HG03095 (cell line): Measurements from ENCODE around the gene OSBPL9.
"Not testable (repeated sequence)": the region's sequence is repeated elsewhere in the genome, so short reads cannot be mapped to it uniquely, and the experiment has no call there.

ENCODE experiments used
- ATAC-seq: cut with Tn5 transposase; IDR thresholded peaks from one replicate; pipeline ENCODE4 v1.9.1; 2021; ENCODE audit warnings: moderate library complexity; ENCODE audit not compliant: unreplicated experiment

The OSBPL9 gene

DNA sequence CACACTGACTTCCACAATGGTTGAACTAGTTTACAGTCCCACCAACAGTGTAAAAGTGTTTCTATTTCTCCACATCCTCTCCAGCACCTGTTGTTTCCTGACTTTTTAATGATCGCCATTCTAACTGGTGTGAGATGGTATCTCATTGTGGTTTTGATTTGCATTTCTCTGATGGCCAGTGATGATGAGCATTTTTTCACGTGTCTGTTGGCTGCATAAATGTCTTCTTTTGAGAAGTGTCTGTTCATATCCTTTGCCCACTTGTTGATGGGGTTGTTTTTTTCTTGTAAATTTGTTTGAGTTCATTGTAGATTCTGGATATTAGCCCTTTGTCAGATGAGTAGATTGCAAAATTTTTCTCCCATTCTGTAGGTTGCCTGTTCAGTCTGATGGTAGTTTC is 85.3 kb downstream of the OSBPL9 start:
- not testable (repeated sequence) for ATAC-seq

DNA sequence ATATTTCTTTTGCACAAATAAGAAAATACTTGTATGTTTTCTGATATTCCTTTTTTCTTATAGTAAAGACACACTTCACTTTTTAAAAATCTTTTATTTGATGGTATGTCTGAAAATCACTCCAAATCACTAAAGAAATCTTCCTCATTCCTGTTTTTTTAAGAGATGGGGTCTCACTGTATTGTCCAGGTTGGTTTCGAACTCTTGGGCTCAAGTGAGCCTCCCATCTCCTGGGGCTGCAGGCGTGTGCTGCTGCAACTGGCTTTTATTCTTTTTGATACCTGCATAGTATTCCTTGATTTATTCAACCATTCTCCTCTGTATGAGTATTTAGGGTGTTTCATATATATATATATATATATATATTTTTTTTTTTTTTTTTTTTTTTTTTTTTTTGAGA is 88.1 kb downstream of the OSBPL9 start:
- no peak for ATAC-seq

DNA sequence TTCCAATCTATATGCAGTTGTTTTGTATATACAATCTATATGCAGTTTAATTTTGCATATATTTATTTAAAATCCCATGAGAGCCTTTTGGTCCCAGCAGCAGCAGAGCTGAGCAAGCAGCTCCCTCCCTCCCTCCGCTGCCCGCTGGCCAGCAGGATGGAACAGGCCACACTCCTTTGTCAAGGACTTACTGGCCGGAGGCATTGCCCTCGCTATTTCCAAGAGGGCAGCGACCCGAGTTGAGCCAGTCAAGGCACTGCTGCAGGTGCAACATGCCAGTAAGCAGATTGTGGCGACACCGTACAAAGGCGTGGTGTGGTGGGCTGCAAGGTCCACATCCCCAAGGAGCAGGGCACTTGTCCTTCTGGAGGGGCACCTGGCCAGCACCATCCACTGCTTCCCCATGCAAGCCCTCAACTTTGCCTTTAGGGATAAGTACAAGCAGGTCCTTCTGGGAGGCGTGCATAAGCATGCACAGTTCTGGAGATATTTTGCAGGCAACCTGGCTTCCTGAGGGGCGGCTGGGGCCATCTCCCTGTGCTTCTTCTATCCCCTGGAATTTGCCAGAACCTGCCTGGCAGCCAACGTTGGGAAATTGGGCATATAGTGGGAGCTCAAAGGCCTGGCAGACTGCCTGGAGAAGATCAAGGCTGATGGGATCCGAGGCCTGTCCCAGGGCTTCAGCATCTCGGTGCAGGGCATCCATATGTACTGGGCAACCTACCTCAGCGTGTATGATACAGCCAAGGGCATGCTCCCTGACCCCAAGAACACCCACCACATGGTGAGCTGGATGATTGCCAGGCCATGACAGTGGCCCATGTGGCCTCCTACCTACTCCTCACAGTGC is 92.2 kb downstream of the OSBPL9 start:
- ATAC-seq: no peak

DNA sequence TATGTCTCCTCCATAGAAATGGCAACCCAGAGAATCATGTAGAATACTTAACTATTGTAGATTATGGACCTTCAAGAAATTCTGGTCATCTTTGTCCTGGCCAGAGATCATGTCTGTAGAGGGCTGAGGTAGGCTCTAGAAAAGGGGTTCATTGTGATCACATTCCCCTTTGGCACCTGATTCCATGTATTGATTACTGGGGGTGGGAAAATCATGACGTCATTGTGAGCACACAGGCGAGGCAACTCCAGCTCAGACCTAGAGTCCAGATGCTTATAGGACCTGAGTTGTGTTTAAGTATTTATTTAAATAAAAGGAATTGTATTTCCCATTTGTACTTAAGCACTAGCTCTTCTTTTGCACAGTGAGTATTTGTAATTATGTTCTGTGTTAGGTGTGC is 93.1 kb downstream of the OSBPL9 start:
- no peak for ATAC-seq

DNA sequence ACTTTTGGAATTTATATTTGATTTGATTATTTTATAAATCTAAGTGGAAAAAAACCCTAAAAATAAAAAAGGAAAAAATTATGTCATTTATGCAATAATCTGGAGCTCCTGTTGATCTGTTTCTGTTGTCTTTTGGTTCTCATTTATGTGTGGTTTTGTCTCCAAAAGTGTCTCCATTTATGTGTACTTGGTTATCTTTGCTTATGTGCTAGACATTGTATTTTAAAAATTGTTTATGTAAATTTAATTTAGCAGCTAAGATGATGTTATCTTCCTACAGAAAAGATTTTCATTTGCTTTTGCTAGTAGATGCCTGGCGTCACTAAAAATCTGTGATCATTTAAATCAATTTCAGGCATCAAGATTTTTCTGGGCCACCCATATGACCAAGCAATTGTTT is 95.7 kb downstream of the OSBPL9 start:
- ATAC-seq: no peak

DNA sequence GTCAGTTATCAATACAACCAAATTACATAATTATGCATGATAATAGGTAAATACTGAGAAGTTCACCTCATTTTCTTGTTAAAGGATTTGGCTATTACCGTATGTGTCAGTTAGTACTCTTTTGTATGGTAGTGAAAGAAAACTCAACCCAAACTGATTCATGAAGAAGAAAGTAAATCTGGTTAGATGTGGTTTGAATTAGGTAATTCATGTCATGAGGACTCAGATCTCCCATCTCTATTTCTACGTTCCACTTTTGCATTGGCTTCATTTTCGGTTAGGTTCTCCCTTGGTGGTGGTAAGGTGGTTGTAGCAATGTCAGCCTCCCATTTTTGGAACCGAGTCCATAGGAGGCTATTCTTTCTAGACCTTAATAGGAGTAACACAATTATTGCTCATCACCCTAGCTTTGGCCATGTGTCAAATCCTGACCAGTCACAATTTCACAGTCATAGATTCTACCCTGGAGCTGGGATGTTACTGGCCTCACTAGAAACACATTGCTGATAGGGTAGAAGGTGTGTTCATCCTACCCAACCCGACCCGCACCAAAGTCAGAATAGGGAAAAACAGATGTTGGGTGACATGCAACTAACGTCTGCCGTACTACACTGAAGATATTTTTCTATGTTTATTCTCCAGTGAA is 97.6 kb downstream of the OSBPL9 start:
- ATAC-seq: no peak

DNA sequence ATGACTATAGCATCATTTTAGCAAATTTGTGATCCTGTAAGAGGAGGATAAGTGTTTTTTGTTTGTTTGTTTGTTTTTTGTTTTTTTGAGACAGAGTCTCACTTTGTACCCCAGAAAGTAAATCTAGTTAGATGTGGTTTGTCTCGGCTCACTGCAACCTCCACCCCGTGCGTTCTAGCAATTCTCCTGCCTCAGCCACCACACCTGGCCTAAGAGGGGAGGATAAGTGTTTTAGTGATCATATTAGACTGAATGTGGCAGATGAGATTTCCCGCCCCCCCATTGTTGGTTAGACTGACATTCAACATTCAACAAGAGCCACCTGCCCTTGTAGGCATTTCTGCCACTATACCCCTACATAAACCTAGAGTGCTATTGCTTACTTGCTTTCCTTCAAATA is 98.5 kb downstream of the OSBPL9 start:
- no peak for ATAC-seq

DNA sequence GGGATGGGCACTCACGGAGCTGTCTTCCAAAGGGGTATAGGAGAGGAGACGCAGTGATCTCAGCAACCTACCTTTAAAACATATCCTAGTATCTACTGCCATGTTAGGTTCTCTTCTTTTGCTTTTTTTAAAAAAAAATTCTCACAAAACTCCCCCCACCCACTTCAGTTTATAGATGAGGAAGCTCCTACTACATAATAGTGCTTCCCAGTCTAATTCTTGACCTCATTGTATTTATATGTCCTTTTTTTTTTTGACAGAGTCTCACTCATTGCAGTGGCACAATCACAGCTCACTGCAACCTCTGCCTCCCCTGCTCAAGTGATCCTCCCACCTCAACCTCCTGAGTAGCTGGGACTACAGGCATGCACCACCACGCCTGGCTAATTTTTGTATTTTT is 99.9 kb downstream of the OSBPL9 start:
- no peak for ATAC-seq

DNA sequence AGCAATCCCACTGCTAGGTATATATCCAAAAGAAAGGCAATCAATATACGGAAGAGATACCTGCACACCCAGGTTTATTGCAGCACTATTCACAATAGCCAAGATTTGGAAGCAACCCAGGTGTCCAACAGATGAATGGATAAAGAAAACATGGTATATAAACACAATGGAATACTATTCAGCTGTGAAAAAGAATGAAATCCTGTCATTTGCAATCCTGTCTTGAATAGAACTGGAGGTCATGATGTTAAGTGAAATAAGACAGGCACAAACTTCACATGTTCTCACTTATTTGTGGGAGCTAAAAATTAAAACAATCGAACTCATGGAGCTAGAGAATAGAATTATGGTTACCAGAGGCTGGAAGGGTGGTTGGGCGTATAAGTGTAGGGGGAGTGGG is 101.0 kb downstream of the OSBPL9 start:
- ATAC-seq: no peak

DNA sequence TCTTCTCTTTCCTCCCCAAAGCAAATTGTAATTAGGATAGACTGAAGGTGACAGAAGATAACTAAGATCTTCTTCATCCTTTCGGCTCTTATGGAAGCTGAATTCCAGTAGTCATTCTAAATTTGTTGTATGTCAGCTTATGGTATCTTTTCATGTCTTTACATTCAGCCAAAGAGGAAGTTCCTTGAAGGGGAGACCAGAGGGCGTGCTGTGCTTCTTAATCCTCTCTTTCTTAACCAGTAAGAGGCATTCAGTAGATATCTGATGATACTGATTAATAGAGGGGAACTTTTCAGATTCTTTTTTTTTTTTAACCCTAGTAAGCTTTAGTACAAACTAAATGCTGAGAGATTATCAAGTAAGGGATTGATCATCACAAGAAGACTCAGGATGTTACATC is 102.3 kb downstream of the OSBPL9 start:
- no peak for ATAC-seq

DNA sequence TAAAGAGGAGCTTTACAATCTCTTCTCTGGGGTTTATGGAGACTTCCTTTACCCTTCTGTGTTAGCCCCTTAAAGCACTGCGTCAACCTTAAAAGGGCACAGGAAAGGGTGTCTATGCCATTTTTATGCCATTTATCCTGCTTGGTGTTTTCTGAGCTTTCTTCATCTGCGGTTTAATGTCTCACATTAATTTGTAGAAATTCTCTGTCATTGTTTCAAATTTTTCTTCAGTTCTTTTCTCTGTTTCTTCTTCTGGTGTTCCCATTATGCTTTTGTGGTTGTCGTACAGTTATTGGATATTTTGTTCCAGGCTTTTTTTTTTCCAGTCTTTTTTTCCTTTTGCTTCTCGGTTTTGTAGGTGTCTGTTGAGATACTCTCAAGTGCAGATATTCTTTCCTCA is 107.9 kb downstream of the OSBPL9 start:
- ATAC-seq: no peak

DNA sequence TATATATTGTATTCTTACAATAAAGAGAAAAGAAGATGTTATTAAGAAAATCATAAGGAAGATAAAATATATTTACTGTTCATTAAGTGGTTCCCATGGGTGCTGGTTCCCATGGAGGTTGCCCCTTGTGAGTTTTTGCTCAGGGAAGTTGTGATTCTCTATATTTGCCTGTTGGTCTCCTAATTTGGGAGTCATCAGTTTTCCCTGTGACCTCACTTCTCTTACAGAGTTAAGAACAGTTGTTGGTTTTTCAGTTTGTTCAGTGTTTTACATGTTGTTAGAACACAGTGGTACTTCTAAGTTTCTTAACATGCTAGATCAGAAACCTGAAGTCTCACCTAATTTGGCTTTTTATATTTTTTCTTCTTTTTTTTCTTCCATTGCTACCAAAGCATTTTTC is 109.2 kb downstream of the OSBPL9 start:
- ATAC-seq: no peak

DNA sequence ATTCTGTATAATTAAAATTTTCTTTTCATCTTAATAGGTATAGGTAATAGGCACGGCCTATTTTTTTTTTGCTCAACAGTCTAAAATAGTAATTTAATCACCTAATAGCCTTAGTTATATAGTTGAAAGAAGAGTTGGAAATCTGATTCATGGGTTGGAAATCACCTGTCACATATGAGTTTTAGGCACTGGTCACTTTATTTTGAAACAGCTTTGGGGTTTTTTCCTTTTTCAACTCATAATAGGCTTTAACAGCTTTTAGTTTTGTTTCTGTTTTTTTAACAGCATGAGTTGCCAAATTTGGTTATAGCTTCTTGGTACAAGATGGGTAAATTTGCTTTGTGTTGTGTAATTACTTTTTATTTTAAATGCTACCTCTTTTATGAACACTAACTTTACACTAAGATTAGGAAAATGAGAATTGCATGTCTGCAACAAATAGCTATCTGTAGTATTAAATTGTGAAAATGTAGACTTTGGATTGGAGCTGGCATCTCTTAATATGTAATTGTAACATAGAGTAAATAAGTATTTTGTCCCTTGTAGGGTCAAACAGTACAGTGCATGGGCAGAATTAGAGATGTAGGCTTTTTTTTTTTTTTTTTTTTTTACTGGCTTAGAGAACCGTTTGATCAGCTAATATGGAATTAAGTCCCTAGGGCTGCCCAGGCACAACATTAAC is 109.8 kb downstream of the OSBPL9 start:
- no peak for ATAC-seq

DNA sequence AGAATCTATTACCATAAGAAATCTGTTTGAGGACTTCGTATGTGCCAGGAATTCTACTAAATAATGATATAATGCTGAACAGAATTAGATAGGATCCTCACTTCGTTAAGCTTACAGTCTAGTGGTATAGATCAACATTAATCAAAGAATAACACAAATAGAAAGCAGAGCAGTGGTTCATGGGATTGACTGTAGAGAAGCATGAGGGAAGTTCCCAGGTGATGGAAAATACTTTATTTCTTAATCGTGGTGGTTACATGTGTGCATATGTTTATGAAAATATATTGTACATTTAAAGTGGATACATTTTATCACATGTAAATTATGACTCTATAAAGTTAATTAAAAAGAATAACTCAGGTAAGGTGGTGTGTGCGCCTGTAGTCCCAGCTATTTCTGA is 110.5 kb downstream of the OSBPL9 start:
- no peak for ATAC-seq

DNA sequence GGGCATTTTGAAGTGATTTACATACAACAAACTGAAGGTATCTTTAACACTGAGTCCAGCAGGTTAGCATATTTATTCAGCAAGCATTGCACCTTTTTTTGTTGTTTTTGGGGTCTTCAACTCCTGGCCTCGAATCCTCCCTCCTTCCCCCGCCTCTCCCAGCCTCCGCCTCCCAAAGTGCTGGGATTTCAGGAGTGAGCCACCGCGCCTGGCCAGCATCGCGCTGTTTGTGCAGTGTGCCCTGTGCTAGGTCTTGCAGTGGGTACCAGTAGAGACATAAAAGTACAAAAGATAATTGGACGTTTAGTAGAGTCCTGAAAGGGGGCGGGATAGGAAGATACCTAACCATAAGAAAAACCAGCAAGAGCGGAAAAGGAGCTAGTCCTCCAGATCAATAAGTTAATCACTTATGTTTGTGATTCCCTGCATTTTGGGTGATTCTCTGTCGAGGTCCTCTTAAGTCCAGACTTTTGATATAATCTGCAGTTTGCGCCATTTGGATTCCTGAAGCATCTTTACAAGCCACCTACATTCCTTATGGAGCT is 111.8 kb downstream of the OSBPL9 start:
- no peak for ATAC-seq

DNA sequence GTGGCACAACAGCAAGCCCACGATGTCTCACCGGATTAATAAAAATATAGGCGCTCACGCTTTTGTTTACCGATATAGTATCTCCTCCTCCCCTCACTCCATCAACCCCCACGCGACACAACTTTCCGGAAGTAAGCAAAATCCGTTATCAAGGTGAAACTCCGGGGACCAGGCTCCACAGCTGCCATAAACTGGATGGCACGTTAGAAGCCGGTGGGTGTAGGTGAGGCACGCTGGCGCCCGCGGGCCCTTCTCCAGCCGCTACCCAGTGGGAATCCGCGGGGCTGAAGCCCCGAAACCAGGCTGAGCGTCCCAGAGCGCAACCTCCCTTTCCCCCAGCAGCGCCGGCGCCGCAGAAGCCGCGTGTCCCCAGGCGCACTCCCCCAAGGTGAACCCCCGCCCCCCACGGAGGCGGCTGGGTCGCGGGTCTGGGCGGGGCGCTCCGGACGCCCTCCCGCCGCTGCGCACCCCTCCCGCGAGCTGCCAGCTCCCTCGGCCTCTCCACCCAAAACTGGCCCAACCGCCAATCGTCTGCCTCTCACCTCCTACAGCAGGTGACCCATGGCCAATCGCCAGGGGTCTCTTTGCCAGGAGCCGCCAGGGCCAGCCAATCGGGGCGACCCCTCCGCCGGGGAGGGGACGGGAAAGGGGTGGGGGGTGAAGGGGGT is 112.4 kb downstream of the OSBPL9 start:
- peak; percentile 81 for ATAC-seq

DNA sequence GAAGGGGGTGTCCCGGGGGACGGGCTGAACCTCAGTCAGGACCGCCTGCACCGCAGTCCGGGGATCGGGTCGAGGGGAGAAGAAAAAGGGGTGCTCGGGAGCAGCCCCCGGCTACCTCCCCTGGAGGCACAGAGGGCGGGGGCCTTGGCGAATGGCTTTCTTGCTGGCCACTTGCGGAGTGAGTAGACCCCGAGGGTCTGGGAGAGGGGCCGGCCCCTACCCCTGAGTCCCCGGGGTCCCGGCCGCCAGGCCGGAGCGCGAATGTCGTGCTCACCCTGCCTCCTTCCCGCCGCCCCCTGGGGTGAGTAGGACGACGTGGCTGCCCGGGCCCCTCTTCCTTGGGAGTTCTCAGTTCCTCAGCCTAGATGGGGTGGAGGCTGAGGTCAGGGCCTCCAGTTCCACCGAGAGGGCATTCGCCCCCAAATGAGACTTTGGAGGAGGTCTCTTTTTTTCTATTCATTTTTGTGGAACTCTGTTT is 113.0 kb downstream of the OSBPL9 start:
- ATAC-seq: peak; percentile 19

DNA sequence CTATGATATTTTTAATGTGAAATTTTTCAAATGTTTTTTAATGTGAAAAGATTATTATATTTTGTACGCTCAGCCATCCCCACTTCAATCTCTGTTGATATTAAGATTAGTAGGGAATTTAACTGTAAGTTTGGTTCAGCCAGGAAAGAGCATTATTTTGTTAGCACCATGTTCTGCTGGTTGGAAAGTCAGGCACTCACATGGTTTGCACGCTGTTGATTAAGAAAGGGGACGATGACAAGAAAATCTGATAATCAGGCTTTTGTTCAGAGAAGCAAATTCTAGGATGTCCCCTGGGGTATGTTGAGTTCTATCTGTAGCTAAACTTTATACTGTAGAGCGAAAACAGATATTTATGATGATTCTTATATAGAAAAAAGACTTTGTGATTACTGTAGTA is 115.1 kb downstream of the OSBPL9 start:
- ATAC-seq: no peak

DNA sequence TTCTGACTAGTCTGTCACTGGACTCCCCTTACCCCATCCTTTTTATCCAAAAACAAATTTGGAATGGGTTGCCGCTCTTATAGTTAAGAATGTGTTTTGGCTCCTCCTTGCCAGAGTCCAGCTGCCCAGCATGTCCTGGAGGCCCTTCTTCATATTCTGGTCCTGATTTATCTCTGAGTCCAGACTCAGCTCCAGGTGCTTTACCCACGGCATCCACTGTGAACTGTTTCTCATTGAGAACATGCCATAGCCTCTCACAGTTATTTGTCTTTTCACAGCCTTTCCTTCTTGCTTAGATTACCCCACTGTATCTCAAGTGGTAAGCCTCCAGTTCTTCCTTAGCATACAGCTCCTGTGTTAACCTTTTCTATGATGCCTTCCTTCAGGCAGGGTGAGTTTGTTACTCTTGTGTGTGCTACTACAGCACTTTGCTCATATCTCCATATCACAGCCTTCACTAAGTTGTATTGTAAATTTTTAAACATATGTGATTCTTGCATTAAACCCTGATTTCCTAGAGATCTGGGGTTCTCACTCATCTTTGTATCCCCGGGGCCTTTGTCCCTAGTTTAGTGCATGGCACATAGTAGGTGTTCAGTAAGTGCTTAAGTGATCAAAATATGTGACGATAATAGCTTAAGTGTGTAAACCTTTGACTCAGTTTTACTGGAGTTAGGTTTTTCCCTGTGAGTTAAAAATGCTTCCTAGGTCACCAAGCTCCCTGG is 116.0 kb downstream of the OSBPL9 start:
- no peak for ATAC-seq

DNA sequence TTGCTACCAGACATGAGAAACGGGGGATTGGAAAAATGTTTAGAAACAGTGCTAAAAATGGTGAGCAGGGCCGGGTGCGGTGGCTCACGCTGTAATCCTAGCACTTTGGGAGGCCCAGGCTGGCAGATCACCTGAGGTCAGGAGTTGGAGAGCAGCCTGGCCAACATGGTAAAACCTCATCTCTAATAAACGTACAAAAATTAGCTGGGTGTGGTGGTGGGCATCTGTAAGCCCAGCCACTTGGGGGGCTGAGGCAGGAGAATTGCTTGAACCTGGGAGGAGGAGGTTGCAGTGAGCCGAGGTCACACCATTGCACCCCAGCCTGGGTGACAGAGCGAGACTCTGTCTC is 116.5 kb downstream of the OSBPL9 start:
- not testable (repeated sequence) for ATAC-seq
